ENCODE measurements around the gene SUSD3.

SUSD3 gene

GRCh38 chr9:93028448-93029006 is 30.0 kb upstream of the SUSD3 start:
- peak; percentile 11 to 19 for DNase-seq (ENCODE audit: low read depth in 2 of 2, low spot score in 1 of 2)

- no peak for DNase-seq (ENCODE audit: low read depth in 2 of 2, low spot score in 1 of 2)
These were observed 27.6 kb upstream of the SUSD3 start for GRCh38 chr9:93030642-93031628.

- DNase-seq (ENCODE audit: low read depth in 2 of 2, low spot score in 1 of 2) = no peak
These were observed 26.7 kb upstream of the SUSD3 start for GRCh38 chr9:93031629-93032430.

GRCh38 chr9:93032545-93032944 is 26.0 kb upstream of the SUSD3 start:
- DNase-seq (ENCODE audit: low read depth in 2 of 2, low spot score in 1 of 2) = no peak

- no peak for DNase-seq (ENCODE audit: low read depth in 2 of 2, low spot score in 1 of 2)
These were observed 25.0 kb upstream of the SUSD3 start for GRCh38 chr9:93033531-93033930.

- no peak for DNase-seq (ENCODE audit: low read depth in 2 of 2, low spot score in 1 of 2)
These were observed 23.3 kb upstream of the SUSD3 start for GRCh38 chr9:93035106-93035660.

- no peak for DNase-seq (ENCODE audit: low read depth in 2 of 2, low spot score in 1 of 2)
These were observed 22.6 kb upstream of the SUSD3 start for GRCh38 chr9:93035821-93036351.

GRCh38 chr9:93036887-93037475 is 21.5 kb upstream of the SUSD3 start:
- no peak for DNase-seq (ENCODE audit: low read depth in 2 of 2, low spot score in 1 of 2)

- no peak for DNase-seq (ENCODE audit: low read depth in 2 of 2, low spot score in 1 of 2)
These were observed 21.0 kb upstream of the SUSD3 start for GRCh38 chr9:93037476-93037971.

- DNase-seq (ENCODE audit: low read depth in 2 of 2, low spot score in 1 of 2) = no peak
These were observed 19.6 kb upstream of the SUSD3 start for GRCh38 chr9:93038918-93039317.

- DNase-seq (ENCODE audit: low read depth in 2 of 2, low spot score in 1 of 2) = no peak
These were observed 19.0 kb upstream of the SUSD3 start for GRCh38 chr9:93039456-93039855.

GRCh38 chr9:93039976-93040375 is 18.5 kb upstream of the SUSD3 start:
- no peak for DNase-seq (ENCODE audit: low read depth in 2 of 2, low spot score in 1 of 2)

- no peak for DNase-seq (ENCODE audit: low read depth in 2 of 2, low spot score in 1 of 2)
These were observed 18.1 kb upstream of the SUSD3 start for GRCh38 chr9:93040409-93040808.

- DNase-seq (ENCODE audit: low read depth in 2 of 2, low spot score in 1 of 2) = no peak
These were observed 17.2 kb upstream of the SUSD3 start for GRCh38 chr9:93041108-93041802.

- no peak for DNase-seq (ENCODE audit: low read depth in 2 of 2, low spot score in 1 of 2)
These were observed 15.4 kb upstream of the SUSD3 start for GRCh38 chr9:93043122-93043521.

GRCh38 chr9:93045521-93045920 is 13.0 kb upstream of the SUSD3 start:
- DNase-seq (ENCODE audit: low read depth in 2 of 2, low spot score in 1 of 2) = no peak

- DNase-seq (ENCODE audit: low read depth in 2 of 2, low spot score in 1 of 2) = no peak
These were observed 9.7 kb upstream of the SUSD3 start for GRCh38 chr9:93048566-93049448.

- no peak for DNase-seq (ENCODE audit: low read depth in 2 of 2, low spot score in 1 of 2)
These were observed 9.0 kb upstream of the SUSD3 start for GRCh38 chr9:93049491-93049890.

GRCh38 chr9:93050231-93050630 is 8.3 kb upstream of the SUSD3 start:
- DNase-seq (ENCODE audit: low read depth in 2 of 2, low spot score in 1 of 2) = no peak

All from stimulated activated CD8-positive, alpha-beta memory T cell treated with anti-CD3 and anti-CD28 coated beads, Interleukin-4, amount 100 ng/mL, for 4 hours (primary cell).